Chondrocyte (in vitro differentiated cells): Measurements from ENCODE around the gene ZNF207. TPM values are rescaled to one million over a fixed set of nuclear protein-coding genes. Genes with fewer than 3 reads are reported as not detected.

Source experiments
- DNase-seq: peaks from one replicate; pipeline ENCODE4 v3.0.0; 2021; ENCODE audit warnings: mixed read lengths, low spot score
- H3K27ac Mint-ChIP-seq: one replicate; pipeline ENCODE4 v1.8.0; 2021; ENCODE audit warnings: mild to moderate bottlenecking, moderate library complexity, mixed read lengths; ENCODE audit not compliant: unreplicated experiment
- H3K27me3 Mint-ChIP-seq: 2 replicates; pipeline ENCODE4 v1.8.0; 2021; ENCODE audit warnings: low read depth, mixed read lengths
- H3K36me3 Mint-ChIP-seq: 2 replicates; pipeline ENCODE4 v1.8.0; 2021; ENCODE audit warnings: low read depth, mixed read lengths
- H3K4me1 Mint-ChIP-seq: 2 replicates; pipeline ENCODE4 v1.8.0; 2021; ENCODE audit warnings: low read depth, mild to moderate bottlenecking, mixed read lengths
- H3K4me3 Mint-ChIP-seq: one replicate; pipeline ENCODE4 v1.8.0; 2021; ENCODE audit warnings: mild to moderate bottlenecking, moderate library complexity, mixed read lengths; ENCODE audit not compliant: unreplicated experiment
- H3K9me3 Mint-ChIP-seq: 2 replicates; pipeline ENCODE4 v1.8.0; 2021; ENCODE audit warnings: low read depth, mixed read lengths
- CTCF ChIP-seq: fragments of 200-600 bp; sonication (generic); IDR thresholded peaks from 2 replicates; pipeline ENCODE4 v1.5.0; 2021; ENCODE audit warnings: antibody characterized with exemption, mild to moderate bottlenecking, moderate library complexity
- total RNA-seq: library from RNA; stranded (reverse); gene quantifications from 3 replicates; pipeline ENCODE4 v1.2.1, GENCODE V29; 2021

Gene ZNF207
- total RNA-seq, 1 donor from 2014 or later, result 107 TPM

DNA sequence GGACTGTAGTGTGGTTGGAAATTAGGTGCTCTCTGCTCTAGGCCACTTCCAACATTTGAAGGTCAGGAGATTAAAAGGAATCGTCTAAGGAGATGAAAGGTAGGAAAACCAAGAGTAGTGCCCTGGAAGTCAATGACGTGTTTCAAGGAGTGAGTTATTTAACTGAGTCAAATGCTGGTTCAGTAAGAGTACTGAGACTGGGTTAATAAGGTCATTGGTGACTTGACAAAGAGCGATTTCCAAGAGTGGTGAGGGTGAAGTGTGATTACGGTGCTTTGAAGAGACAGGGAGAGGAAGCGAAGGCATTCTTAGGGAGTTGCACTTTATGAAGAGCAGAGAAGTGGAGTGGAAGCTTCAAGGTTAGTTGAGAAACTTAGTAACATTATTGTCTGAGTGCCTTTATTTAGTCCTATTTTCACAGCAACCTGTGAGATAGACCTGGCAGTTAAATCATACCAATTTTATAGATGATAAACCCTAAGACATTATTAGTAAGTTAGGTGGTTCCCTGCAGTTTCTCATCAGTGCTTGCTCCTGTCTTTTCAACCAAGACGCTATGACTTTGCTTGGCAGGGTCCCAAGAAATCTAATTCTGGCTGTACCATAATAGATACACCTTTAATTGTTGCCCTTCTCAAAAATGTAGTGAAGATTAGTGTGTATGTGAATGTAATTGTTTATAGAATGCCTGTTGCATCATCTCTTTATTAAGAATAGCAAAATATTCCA is 5.9 kb downstream of the ZNF207 start:
- peaks cover 14% of the 10 kb centered on the region for H3K36me3 Mint-ChIP-seq
- H3K9me3 Mint-ChIP-seq, result no peaks in the 10 kb centered on the region
- DNase-seq, result no peak
- peaks cover 58% of the 10 kb centered on the region for H3K4me1 Mint-ChIP-seq
- no peak for TF ChIP-seq CTCF
- no peaks in the 10 kb centered on the region for H3K27me3 Mint-ChIP-seq
- H3K27ac Mint-ChIP-seq, result peak overlapping the region; percentile 62
- peak overlapping the region; percentile 10 for H3K4me3 Mint-ChIP-seq

DNA sequence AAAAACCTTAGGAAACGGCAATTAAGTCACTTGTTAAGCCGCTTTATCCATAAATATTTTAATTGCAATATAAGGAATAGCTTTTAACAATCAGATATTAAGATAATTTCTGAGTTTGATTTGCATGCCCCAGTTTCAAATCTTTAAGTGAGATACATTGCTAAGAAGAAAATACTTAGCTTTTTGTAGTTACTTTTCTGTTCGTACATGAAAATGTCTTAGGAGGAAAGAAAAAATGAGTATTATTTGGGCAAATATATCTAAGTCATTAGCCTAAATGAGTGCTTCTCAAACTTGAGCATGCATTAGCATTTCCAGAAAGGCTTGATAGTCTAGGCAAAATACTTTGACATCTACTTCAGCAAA is 6.4 kb downstream of the ZNF207 start:
- Mint-ChIP-seq H3K27me3 (no peaks in the 10 kb centered on the region), H3K36me3 (peaks cover 17% of the 10 kb centered on the region), H3K4me3 (no peak overlapping the region), H3K27ac (no peak overlapping the region), H3K9me3 (no peaks in the 10 kb centered on the region), H3K4me1 (peaks cover 60% of the 10 kb centered on the region)
- no peak for DNase-seq
- no peak for TF ChIP-seq CTCF

DNA sequence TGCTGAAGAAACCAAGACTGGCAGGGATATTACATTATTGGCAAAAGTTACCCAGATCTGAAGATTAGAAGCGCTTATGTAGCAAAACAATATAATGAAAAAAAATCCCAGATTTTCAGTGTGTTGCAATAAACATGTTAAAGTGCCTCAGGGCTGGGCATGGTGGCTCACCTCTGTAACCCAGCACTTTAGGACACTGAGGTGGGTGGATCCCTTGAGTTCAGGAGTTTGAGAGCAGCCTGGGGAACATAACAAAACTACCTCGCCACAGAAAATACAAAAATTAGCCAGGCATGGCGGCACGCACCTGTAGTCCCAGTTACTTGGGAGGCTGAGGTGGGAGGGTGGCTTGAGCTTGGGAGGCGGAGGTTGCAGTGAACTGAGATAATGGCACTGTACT is 6.8 kb downstream of the ZNF207 start:
- TF ChIP-seq CTCF, result no peak
- Mint-ChIP-seq H3K27ac (no peak overlapping the region), H3K9me3 (no peaks in the 10 kb centered on the region), H3K36me3 (peaks cover 17% of the 10 kb centered on the region), H3K27me3 (no peaks in the 10 kb centered on the region), H3K4me3 (no peak overlapping the region), H3K4me1 (peaks cover 56% of the 10 kb centered on the region)
- no peak for DNase-seq

DNA sequence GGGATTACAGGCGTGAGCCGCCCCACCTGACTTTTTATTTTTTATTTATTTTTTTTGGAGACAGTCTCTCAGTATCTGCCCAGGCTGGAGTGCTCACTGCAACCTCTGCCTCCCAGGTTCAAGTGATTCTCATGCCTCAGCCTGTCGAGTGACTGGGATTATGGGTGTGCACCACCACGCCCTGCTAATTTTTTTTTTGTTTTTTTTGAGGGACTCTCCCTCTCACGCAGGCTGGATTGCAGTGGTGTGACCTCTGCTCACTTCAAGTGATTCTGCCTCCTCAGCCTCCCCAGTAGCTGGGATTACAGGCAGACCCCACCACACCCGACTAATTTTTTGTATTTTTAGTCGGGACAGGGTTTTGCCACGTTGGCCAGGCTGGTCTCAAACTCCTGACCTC is 7.7 kb downstream of the ZNF207 start:
- Mint-ChIP-seq H3K27ac (no peak overlapping the region), H3K27me3 (no peaks in the 10 kb centered on the region), H3K4me1 (peaks cover 47% of the 10 kb centered on the region), H3K9me3 (no peaks in the 10 kb centered on the region), H3K36me3 (peaks cover 20% of the 10 kb centered on the region), H3K4me3 (no peak overlapping the region)
- no peak for DNase-seq
- no peak for TF ChIP-seq CTCF

GRCh38 chr17:32361270-32361669 is 11.3 kb downstream of the ZNF207 start:
- Mint-ChIP-seq H3K27ac (peak overlapping the region; percentile 32), H3K36me3 (peaks cover 32% of the 10 kb centered on the region), H3K4me3 (no peak overlapping the region), H3K9me3 (no peaks in the 10 kb centered on the region), H3K4me1 (peaks cover 14% of the 10 kb centered on the region), H3K27me3 (no peaks in the 10 kb centered on the region)
- DNase-seq, result no peak
- TF ChIP-seq CTCF, result no peak
